Measurements from ENCODE around the gene PRDX5.

PRDX5 gene

DNA sequence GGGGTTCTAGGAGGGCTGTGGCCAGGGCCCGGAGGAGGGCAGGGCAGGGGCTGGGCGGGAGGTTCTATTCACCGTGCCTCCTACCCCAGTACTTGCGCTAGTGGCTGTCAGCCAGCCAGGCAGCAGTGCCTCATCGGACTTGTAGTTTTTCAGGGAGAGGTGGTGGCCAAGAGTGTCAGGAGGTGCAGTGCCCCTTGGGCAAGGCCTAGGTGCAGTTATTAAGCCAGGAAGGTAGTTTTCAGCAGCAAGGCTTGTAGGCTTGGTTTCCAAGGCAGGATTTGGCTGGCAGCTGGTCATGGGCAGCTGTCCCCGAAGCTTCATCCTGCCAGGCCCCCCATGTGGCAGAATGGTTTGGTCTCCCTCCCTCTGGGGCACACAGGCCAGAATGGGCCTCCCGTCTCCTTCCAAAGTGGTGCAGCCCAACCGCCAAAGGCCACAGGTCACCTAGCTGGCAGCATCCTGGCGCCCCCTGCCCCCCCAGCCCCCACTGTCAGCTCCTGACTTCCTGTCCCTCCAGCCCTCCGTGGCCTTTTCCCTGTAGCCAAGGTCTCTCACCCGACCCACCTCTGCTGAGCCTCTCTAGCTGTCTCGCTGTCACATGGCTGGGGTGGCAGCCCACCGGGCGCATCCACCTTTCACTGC is 30.6 kb downstream of the PRDX5 start:
- no peak for DNase-seq (ENCODE audit: low spot score)
- TF ChIP-seq, protein P1, sequence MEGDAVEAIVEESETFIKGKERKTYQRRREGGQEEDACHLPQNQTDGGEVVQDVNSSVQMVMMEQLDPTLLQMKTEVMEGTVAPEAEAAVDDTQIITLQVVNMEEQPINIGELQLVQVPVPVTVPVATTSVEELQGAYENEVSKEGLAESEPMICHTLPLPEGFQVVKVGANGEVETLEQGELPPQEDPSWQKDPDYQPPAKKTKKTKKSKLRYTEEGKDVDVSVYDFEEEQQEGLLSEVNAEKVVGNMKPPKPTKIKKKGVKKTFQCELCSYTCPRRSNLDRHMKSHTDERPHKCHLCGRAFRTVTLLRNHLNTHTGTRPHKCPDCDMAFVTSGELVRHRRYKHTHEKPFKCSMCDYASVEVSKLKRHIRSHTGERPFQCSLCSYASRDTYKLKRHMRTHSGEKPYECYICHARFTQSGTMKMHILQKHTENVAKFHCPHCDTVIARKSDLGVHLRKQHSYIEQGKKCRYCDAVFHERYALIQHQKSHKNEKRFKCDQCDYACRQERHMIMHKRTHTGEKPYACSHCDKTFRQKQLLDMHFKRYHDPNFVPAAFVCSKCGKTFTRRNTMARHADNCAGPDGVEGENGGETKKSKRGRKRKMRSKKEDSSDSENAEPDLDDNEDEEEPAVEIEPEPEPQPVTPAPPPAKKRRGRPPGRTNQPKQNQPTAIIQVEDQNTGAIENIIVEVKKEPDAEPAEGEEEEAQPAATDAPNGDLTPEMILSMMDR (IDR thresholded peaks at IDR 0.05; ENCODE audit: borderline replicate concordance, control extremely low read depth, extremely low read depth, insufficient read depth, missing control alignments): no peak
- in situ Hi-C loops (cut with MboI; ENCODE audit: low sequenced_read_pairs, unreplicated experiment): no loop called here

DNA sequence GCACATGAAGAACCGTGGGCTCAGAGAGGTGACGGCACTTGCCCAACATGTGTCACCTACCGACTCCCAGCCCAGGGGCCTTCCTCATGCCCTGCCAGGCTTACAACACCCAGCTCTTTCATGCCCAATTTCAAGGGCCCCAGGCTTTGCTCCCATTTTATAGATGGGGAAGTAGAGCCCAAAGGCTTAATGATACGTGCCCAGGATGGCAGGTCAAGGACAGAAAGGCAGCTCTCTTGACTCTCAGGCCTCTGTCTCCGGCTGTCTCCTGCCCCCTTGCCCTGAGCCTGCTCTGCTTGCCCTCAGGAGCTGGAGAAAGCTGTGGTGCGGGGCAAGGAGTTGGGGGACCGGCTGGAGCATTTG is 31.1 kb downstream of the PRDX5 start:
- no peak for DNase-seq (ENCODE audit: low spot score)
- TF ChIP-seq, protein P1 (IDR thresholded peaks at IDR 0.05; ENCODE audit: borderline replicate concordance, control extremely low read depth, extremely low read depth, insufficient read depth, missing control alignments): no peak
- in situ Hi-C loops (cut with MboI; ENCODE audit: low sequenced_read_pairs, unreplicated experiment): no loop called here

DNA sequence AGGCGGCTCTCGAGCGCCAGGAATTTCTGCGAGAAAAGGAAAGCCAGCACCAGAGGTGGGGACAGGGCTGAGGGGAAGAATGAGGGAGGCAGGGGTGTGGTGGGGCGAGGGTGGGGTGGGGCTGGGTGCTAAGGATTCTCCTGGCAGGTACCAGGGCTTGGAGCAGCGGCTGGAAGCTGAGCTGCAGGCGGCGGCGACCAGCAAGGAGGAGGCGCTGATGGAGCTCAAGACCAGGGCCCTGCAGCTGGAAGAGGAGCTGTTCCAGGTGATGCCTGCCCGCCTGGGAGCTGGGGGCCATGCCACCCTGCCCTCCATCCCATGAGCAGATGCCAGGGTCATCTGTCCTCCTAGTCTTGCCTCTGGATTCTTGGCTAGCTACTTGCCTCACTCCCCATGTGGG is 31.5 kb downstream of the PRDX5 start:
- TF ChIP-seq, protein P1 (IDR thresholded peaks at IDR 0.05; ENCODE audit: borderline replicate concordance, control extremely low read depth, extremely low read depth, insufficient read depth, missing control alignments): no peak
- no peak for DNase-seq (ENCODE audit: low spot score)
- in situ Hi-C loops (cut with MboI; ENCODE audit: low sequenced_read_pairs, unreplicated experiment): no loop called here

DNA sequence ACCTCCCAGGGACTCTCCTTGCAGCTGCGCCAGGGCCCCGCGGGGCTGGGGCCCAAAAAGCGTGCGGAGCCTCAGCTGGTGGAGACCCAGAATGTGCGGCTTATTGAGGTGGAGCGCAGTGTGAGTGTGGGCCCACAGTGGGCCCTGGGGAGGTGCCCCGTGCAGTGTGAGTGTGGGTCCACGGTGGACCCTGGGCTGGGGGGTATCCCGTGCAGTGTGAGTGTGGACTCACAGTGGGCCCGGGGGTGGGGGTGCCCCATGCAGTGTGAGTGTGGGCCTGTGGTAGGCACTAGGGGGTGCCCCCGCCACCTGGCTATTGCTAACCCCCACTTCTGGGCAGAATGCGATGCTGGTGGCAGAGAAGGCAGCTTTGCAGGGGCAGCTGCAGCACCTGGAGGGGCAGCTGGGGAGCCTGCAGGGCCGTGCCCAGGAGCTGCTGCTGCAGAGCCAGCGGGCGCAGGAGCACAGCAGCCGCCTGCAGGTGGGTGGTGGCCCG is 33.3 kb downstream of the PRDX5 start:
- DNase-seq (ENCODE audit: low spot score): no peak
- in situ Hi-C loops (cut with MboI; ENCODE audit: low sequenced_read_pairs, unreplicated experiment): no loop called here
- TF ChIP-seq, protein P1 (IDR thresholded peaks at IDR 0.05; ENCODE audit: borderline replicate concordance, control extremely low read depth, extremely low read depth, insufficient read depth, missing control alignments): no peak

DNA sequence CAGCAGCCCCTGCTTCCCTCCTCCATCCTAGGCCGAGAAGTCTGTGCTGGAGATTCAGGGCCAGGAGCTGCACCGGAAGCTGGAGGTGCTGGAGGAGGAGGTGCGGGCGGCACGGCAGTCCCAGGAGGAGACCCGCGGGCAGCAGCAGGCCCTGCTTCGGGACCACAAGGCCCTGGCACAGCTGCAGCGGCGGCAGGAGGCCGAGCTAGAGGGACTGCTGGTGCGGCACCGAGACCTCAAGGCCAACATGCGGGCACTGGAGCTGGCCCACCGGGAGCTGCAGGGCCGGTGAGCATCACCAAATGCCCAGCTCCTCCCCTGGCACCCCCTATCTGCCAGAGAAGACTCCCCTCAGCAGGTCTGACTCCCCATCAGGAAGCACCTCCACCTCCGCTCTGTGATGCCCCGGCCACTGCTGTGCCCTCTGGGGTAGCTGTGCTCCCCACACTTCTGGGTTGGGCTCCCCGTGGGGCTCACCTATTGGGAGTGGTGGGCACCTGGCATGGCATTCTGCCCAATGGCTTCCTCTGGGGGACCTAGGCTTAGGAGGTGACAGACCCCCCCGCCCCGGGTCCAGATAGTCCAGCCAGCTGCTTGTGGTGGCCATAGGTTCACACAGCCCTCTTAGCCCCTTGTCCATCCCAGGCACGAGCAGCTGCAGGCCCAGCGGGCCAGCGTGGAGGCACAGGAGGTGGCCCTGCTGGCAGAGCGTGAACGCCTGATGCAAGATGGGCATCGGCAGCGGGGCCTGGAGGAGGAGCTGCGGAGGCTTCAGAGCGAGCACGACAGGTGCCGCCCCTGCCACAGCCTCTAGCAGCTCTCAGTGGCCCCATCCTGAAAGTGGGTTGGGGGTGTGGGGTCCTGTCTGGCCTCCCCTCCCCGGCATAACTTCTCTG is 34.4 kb downstream of the PRDX5 start:
- peak; percentile 32 for DNase-seq (ENCODE audit: low spot score)
- in situ Hi-C loops (cut with MboI; ENCODE audit: low sequenced_read_pairs, unreplicated experiment): no loop called here
- TF ChIP-seq, protein P1 (IDR thresholded peaks at IDR 0.05; ENCODE audit: borderline replicate concordance, control extremely low read depth, extremely low read depth, insufficient read depth, missing control alignments): no peak

DNA sequence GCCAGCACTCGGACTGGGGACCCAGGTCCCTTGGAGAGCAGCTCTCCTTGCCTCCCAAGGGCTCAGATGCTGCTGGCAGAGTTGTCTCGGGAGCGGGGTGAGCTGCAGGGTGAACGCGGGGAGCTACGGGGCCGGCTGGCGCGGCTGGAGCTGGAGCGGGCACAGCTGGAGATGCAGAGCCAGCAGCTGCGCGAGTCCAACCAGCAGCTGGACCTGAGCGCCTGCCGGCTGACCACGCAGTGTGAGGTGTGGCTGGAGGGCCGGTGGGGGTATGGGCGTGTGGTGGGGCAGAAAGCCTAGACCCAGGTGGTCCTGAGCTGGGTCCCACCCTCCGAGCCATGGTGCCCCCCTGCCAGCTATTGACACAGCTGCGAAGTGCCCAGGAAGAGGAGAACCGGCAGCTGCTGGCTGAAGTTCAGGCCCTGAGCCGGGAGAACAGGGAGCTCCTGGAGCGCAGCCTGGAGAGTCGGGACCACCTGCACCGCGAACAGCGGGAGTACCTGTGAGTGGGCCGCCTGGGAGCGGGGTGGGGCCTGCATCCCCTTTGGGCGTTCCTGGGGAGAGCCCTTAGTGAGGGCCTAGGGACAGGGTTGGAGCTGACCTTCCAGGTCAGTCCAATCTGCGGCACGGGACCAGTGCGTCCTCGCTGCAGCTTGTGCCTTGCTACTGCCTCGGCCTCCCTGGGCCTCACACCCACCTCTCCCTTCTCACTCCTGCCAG is 35.2 kb downstream of the PRDX5 start:
- TF ChIP-seq, protein P1 (IDR thresholded peaks at IDR 0.05; ENCODE audit: borderline replicate concordance, control extremely low read depth, extremely low read depth, insufficient read depth, missing control alignments): no peak
- no peak for DNase-seq (ENCODE audit: low spot score)

More for the DNA sequence above, 35.2 kb downstream of the PRDX5 start:
- in situ Hi-C loops (cut with MboI; ENCODE audit: low sequenced_read_pairs, unreplicated experiment): no loop called here
